K562 (cell line): Measurements from ENCODE around the gene PIM3. TPM values are rescaled to one million over a fixed set of nuclear protein-coding genes. Genes with fewer than 3 reads are reported as not detected.
A peak's percentile ranks its signal among the peaks of the same experiment; 100 is the strongest.

ENCODE experiments used
- CTBP1 ChIP-seq: fragments of 450-650 bp; IDR thresholded peaks from 2 replicates; pipeline ENCODE4 v1.6.1; 2016; ENCODE audit warnings: borderline replicate concordance
- ETS2 ChIP-seq: IDR thresholded peaks from 2 replicates; pipeline ENCODE4 v1.6.1; 2016; ENCODE audit warnings: borderline replicate concordance, missing genetic modification characterization, mild to moderate bottlenecking, moderate library complexity, missing compliant biosample characterization; ENCODE audit not compliant: poor library complexity, severe bottlenecking
- GTF2A2 ChIP-seq: IDR thresholded peaks from 2 replicates; pipeline ENCODE4 v1.6.1; 2016; ENCODE audit warnings: mild to moderate bottlenecking, missing genetic modification characterization, missing compliant biosample characterization
- MAZ ChIP-seq, 2 experiments: fragments of 450-650 bp in 1 of 2; sonication (generic) in 1 of 2; formaldehyde crosslinking; IDR thresholded peaks in 1 of 2; conservative IDR thresholded peaks in 1 of 2; 2 replicates each; pipeline versions ENCODE4 v1.4.0 to v1.5.0; 2020; ENCODE audit warnings: mild to moderate bottlenecking in 1 of 2, missing genetic modification reagents in 1 of 2
- PKNOX1 ChIP-seq: fragments of 450-650 bp; IDR thresholded peaks from 2 replicates; pipeline ENCODE4 v1.6.1; 2016
- TFAM ChIP-seq: fragments of 250-450 bp; sonication (Bioruptor Pico); conservative IDR thresholded peaks from 2 replicates; pipeline ENCODE4 v1.5.0; 2021; ENCODE audit warnings: mild to moderate bottlenecking, moderate library complexity
- ZNF277 ChIP-seq: fragments of 250-450 bp; sonication (Bioruptor Pico); IDR thresholded peaks from 2 replicates; pipeline ENCODE4 v1.8.0; 2022; ENCODE audit warnings: inconsistent platforms, mild to moderate bottlenecking, moderate library complexity, borderline replicate concordance
- ZNF407 ChIP-seq: fragments of 450-650 bp; IDR thresholded peaks from 2 replicates; pipeline ENCODE4 v1.6.1; 2016; ENCODE audit warnings: low read depth
- ZNF518B ChIP-seq: fragments of 250-450 bp; sonication (Bioruptor Pico); IDR thresholded peaks from 2 replicates; pipeline ENCODE4 v1.5.0; 2021; ENCODE audit warnings: mild to moderate bottlenecking, moderate library complexity
- polyA plus RNA-seq, 8 experiments: library from polyadenylated mRNA; depleted of rRNA in 4 of 8; stranded (reverse) in 5 of 8; unstranded in 3 of 8; fragments of >200 nt; fragmentation: Nextera tagmentation in 2 of 8; fragmentation: Illumina TruSeq in 1 of 8; extraction: Ambion mirVana in 2 of 8; extraction: Trizol in 1 of 8; gene quantifications; 2 replicates each; pipeline versions ENCODE4 v1.2.1 to v1.2.3, GENCODE V29; 2011 to 2014; ENCODE audit warnings: inconsistent platforms in 1 of 8, missing spikeins in 1 of 8
- total RNA-seq, 7 experiments: library from RNA; depleted of rRNA in 6 of 7; stranded (reverse); fragments of >200 nt in 6 of 7; fragmentation: Illumina TruSeq in 2 of 7; extraction: Trizol in 2 of 7; gene quantifications; 2 replicates each; pipeline versions ENCODE4 v1.2.1 to v1.2.3, GENCODE V29; 2011 to 2021; ENCODE audit warnings: low replicate concordance in 1 of 7
- TF ChIP-seq, protein P1 (sequence below): fragments of 450-650 bp; conservative IDR thresholded peaks from 2 replicates; pipeline ENCODE4 v1.6.1; 2016; ENCODE audit warnings: missing genetic modification characterization, low read depth, mild to moderate bottlenecking, missing compliant biosample characterization, moderate library complexity

The PIM3 gene
- total and polyA plus RNA-seq, 9 of the 15 experiments (the other 6 are each of a cell fraction or from before 2014, with no cell fraction given), result 0.24 to 40.5 (median 5.3) TPM

DNA sequence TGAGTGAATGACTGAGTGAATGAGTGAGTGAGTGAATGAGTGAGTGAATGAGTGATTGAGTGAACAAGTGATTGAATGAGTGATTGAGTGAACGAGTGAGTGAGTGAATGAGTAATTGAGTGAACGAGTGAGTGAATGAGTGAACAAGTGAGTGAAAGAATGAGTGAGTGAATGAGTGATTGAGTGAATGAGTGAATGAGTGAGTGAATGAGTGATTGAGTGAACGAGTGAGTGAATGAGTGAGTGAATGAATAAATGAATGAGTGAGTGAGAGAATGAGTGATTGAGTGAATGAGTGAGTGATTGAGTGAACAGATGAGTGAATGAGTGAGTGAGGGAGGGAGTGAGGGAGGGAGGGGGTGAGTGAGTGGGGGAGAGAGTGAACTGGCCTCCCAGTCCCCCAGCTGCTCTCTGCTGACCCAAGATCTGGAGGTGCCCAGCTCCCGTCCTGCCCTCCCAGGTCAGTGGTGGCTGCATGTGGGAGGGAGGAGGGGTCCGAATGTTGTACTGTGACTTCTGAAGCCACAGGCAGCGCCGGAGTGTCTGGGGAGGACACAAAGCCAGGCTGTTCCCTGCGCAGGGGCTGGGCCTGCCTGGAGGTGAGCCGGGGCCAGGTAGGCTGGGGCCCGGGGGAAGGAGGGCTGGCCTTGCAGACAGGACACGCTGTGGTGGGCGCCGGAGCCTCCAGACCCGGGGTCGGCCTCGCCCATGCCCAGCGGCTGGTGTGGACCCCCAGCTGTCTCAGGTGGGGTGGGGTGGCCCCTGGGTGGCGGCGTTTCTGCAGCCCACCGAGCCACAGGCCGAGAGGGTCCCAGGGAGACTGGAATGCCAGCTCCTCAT, 17.8 kb upstream of the PIM3 start (continued):
- TF ChIP-seq ZNF407 (0 out of 2 replicates have a peak, but pooled peaks have one; percentile 10), ETS2 (tag) (no peak), PKNOX1 (peak; percentile 57), ZNF277 (CRISPR knock-in tag) (no peak), ZNF518B (CRISPR knock-in tag) (no peak), MAZ (CRISPR knock-in tag; conservative IDR thresholded peaks at IDR 0.05 in 1 of 2, IDR thresholded peaks at IDR 0.05 in 1 of 2) (no peak), GTF2A2 (no peak), TFAM (no peak), CTBP1 (no peak)
- TF ChIP-seq, protein P1, sequence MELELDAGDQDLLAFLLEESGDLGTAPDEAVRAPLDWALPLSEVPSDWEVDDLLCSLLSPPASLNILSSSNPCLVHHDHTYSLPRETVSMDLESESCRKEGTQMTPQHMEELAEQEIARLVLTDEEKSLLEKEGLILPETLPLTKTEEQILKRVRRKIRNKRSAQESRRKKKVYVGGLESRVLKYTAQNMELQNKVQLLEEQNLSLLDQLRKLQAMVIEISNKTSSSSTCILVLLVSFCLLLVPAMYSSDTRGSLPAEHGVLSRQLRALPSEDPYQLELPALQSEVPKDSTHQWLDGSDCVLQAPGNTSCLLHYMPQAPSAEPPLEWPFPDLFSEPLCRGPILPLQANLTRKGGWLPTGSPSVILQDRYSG, result no peak
